ENCODE results near the gene CAMK2G. TPM values are rescaled to one million over a fixed set of nuclear protein-coding genes. Genes with fewer than 3 reads are reported as not detected.
"Not testable (repeated sequence)": the region's sequence is repeated elsewhere in the genome, so short reads cannot be mapped to it uniquely, and the experiment has no call there.

CAMK2G gene
- total RNA-seq, 2 experiments from 2014 or later, result 29.1 to 34.8 TPM

- Histone ChIP-seq H2AFZ (ENCODE audit: low read length) (no peak overlapping the region), H3K4me3 (ENCODE audit: low read depth, low read length, poor library complexity, severe bottlenecking) (no peak overlapping the region), H3K36me3 (ENCODE audit: insufficient read depth, low read length) (no peaks in the 10 kb centered on the region), H3K27ac (ENCODE audit: low read depth, low read length, poor library complexity, severe bottlenecking) (no peak overlapping the region), H3K79me2 (ENCODE audit: insufficient read depth, low read depth, low read length) (no peaks in the 10 kb centered on the region), H3K9me3 (ENCODE audit: low read length) (no peaks in the 10 kb centered on the region), H3K4me2 (ENCODE audit: low read length) (no peak overlapping the region), H3K4me1 (ENCODE audit: insufficient read depth, low read length, poor library complexity, severe bottlenecking) (no peaks in the 10 kb centered on the region), H3K9me2 (ENCODE audit: insufficient read depth, low read length) (no peaks in the 10 kb centered on the region), H4K20me1 (ENCODE audit: insufficient read depth, low read length) (no peaks in the 10 kb centered on the region)
- DNase-seq (ENCODE audit: low spot score), result no peak
- intact Hi-C loops (cut with micrococcal nuclease; ENCODE audit: unreplicated experiment), result no loop called here
- ChIA-PET POLR2A (interaction anchor here (0.7 to 1.3 kb wide), 3 partner anchors 10 to 28 kb away, joined by 3 read pairs; no protein-coding TSS in a partner anchor), CTCF (ENCODE audit: unreplicated experiment) (interaction anchor here (1.6 kb wide), 1 partner anchor 36 kb away, joined by 3 read pairs; no protein-coding TSS in a partner anchor)
- TF ChIP-seq CTCF (conservative IDR thresholded peaks at IDR 0.05; ENCODE audit: low read length) (no peak), EZH2phosphoT487 (IDR thresholded peaks at IDR 0.05; ENCODE audit: borderline replicate concordance, low read depth, low read length) (no peak)
- no TSS peak for BruUV-seq (replicated peaks)
These were observed 18.1 kb upstream of the CAMK2G start for GRCh38 chr10:73892310-73893030.

DNA sequence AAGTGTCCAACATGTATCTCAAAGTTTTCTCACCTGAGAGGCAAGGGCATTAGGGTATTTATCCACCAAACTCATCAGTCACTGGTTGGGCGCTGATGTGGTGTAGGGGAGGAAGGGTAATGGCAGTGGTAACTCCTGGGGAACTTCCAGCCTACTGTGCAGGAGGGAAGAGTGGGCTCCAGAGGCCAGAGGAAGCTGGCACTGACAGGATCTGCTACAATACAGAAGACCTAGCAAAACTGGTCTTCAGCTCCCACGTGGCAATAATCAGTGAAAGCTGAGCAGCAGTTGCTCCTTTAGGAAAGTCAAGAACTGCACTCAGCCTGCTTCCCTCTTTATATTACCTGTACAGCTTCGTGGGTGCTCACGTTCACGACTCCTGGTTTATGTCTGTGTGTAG, 17.2 kb upstream of the CAMK2G start:
- CTCF ChIA-PET (ENCODE audit: unreplicated experiment), result interaction anchor here (0.8 to 1.6 kb wide), 2 partner anchors 37 to 222 kb away, joined by 3 read pairs; no protein-coding TSS in a partner anchor
- Histone ChIP-seq H3K4me1 (ENCODE audit: insufficient read depth, low read length, poor library complexity, severe bottlenecking) (no peaks in the 10 kb centered on the region), H3K4me3 (ENCODE audit: low read depth, low read length, poor library complexity, severe bottlenecking) (no peak overlapping the region), H3K79me2 (ENCODE audit: insufficient read depth, low read depth, low read length) (no peaks in the 10 kb centered on the region), H3K9me2 (ENCODE audit: insufficient read depth, low read length) (no peaks in the 10 kb centered on the region), H3K36me3 (ENCODE audit: insufficient read depth, low read length) (no peaks in the 10 kb centered on the region), H3K9me3 (ENCODE audit: low read length) (no peaks in the 10 kb centered on the region), H2AFZ (ENCODE audit: low read length) (no peak overlapping the region), H3K4me2 (ENCODE audit: low read length) (no peak overlapping the region), H4K20me1 (ENCODE audit: insufficient read depth, low read length) (no peaks in the 10 kb centered on the region), H3K27ac (ENCODE audit: low read depth, low read length, poor library complexity, severe bottlenecking) (no peak overlapping the region)
- BruUV-seq (replicated peaks), result no TSS peak
- intact Hi-C loops (cut with micrococcal nuclease; ENCODE audit: unreplicated experiment), result no loop called here
- DNase-seq (ENCODE audit: low spot score), result no peak
- TF ChIP-seq EZH2phosphoT487 (IDR thresholded peaks at IDR 0.05; ENCODE audit: borderline replicate concordance, low read depth, low read length) (no peak), CTCF (conservative IDR thresholded peaks at IDR 0.05; ENCODE audit: low read length) (no peak)
- POLR2A ChIA-PET, result interaction anchor here (1.0 to 1.5 kb wide), 4 partner anchors 11 to 173 kb away, joined by 3 read pairs; no protein-coding TSS in a partner anchor

- H3K9me3 ChIP-seq (ENCODE audit: low read length); H3K4me2 ChIP-seq (ENCODE audit: low read length); H3K4me3 ChIP-seq (ENCODE audit: low read depth, low read length, poor library complexity, severe bottlenecking); H3K79me2 ChIP-seq (ENCODE audit: insufficient read depth, low read depth, low read length); H2AFZ ChIP-seq (ENCODE audit: low read length); H3K27ac ChIP-seq (ENCODE audit: low read depth, low read length, poor library complexity, severe bottlenecking); H3K36me3 ChIP-seq (ENCODE audit: insufficient read depth, low read length); H3K4me1 ChIP-seq (ENCODE audit: insufficient read depth, low read length, poor library complexity, severe bottlenecking); H4K20me1 ChIP-seq (ENCODE audit: insufficient read depth, low read length); intact Hi-C loops (cut with micrococcal nuclease; ENCODE audit: unreplicated experiment); H3K9me2 ChIP-seq (ENCODE audit: insufficient read depth, low read length); DNase-seq (ENCODE audit: low spot score); BruUV-seq (replicated peaks): not testable (repeated sequence)
- CTCF ChIA-PET (ENCODE audit: unreplicated experiment), result interaction anchor here (0.6 to 1.6 kb wide), 3 partner anchors 38 to 222 kb away, joined by 3 read pairs; no protein-coding TSS in a partner anchor
- POLR2A ChIA-PET, result interaction anchor here (0.7 to 1.5 kb wide), 3 partner anchors 12 to 538 kb away, joined by 3 to 7 read pairs (median 3); no protein-coding TSS in a partner anchor
These were observed 16.5 kb upstream of the CAMK2G start for GRCh38 chr10:73890830-73891229.
